Left lung (tissue), 10 donors: ENCODE measurements around the gene VTI1A. TPM values are rescaled to one million over a fixed set of nuclear protein-coding genes. Genes with fewer than 3 reads are reported as not detected.

Experiments used
- ATAC-seq: fragments of 200-7000 bp; cut with Tn5 transposase; one replicate; pipeline ENCODE4 v1.9.1; 2020; ENCODE audit warnings: moderate library complexity
- DNase-seq, 4 donors: peaks; one replicate each; pipeline ENCODE4 v3.0.0-alpha.2; 2013 to 2020
- H3K27ac ChIP-seq, 2 donors: fragments of 200-600 bp; sonication (generic) in 1 of 2; one replicate each; pipeline versions ENCODE4 v1.5.0 to v1.8.0; 2020 to 2021
- H3K27me3 ChIP-seq, 2 donors: fragments of 200-600 bp; sonication (generic) in 1 of 2; one replicate each; pipeline versions ENCODE4 v1.5.0 to v1.8.0; 2020 to 2021
- H3K36me3 ChIP-seq, 2 donors: fragments of 200-600 bp; sonication (generic) in 1 of 2; one replicate each; pipeline versions ENCODE4 v1.5.0 to v1.8.0; 2020 to 2021
- H3K4me1 ChIP-seq, 2 donors: fragments of 200-600 bp; one replicate each; pipeline ENCODE4 v1.8.0; 2021
- H3K4me3 ChIP-seq, 2 donors: fragments of 200-600 bp; sonication (generic) in 1 of 2; one replicate each; pipeline versions ENCODE4 v1.5.0 to v1.8.0; 2020 to 2021; ENCODE audit warnings: mild to moderate bottlenecking in 1 of 2
- H3K9me3 ChIP-seq, 2 donors: fragments of 200-600 bp; sonication (generic) in 1 of 2; one replicate each; pipeline versions ENCODE4 v1.5.0 to v1.8.0; 2020 to 2021
- intact Hi-C, 2 donors: fragments of 100-400 bp; cut with DNase I; formaldehyde crosslinking; loops; one replicate each; pipeline versions ENCODE4 v1.11.2 to v1.14.2; 2022
- polyA plus RNA-seq, 6 donors: library from polyadenylated mRNA; unstranded; fragments of 120-200 nt; gene quantifications; one replicate each; pipeline ENCODE4 v1.2.1, GENCODE V29; 2013; ENCODE audit not compliant: insufficient read length in 6 of 6
- total RNA-seq, 2 donors: library from RNA; stranded (reverse); fragmentation: NEBNext Ultra II Directional; extraction: Animal tissue kit (Norgen Biotek cat#: 25700); gene quantifications; one replicate each; pipeline ENCODE4 v1.2.1, GENCODE V29; 2021
- TF ChIP-seq, protein P1 (sequence below), 2 donors: fragments of 200-600 bp; sonication (generic) in 1 of 2; IDR thresholded peaks; one replicate each; pipeline versions ENCODE4 v1.5.0 to v1.8.0; 2021; ENCODE audit warnings: antibody characterized with exemption in 2 of 2
- donor health status: DM: no; HTN: yes; CAD: no.
- donor health status: DM: no; HTN: no; CAD: no.

VTI1A gene
- total and polyA plus RNA-seq, 8 donors, result 13.6 to 39.0 (median 17.7) TPM

DNA sequence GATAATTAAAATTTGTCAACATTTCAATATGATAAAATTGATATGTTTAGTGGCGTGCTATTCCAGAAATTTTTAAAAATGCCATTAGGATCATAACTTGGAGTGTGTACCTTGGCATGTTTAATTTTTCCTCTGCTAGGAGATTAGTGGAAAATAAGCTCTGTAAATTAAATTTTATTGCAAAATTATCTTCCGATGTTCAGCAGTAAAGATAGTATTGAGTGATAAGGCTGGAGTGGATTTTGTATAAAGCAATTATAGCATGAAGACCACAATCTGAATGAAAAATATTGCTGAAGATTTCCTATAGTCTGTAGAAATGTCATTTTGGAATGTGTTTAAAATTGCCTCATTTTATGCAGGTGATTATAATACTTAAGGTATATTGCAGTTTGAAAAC is 110.2 kb downstream of the VTI1A start:
- intact Hi-C loops, result no loop called here
- no peaks in the 10 kb centered on the region for H3K27me3 ChIP-seq
- ATAC-seq, result no peak

DNA sequence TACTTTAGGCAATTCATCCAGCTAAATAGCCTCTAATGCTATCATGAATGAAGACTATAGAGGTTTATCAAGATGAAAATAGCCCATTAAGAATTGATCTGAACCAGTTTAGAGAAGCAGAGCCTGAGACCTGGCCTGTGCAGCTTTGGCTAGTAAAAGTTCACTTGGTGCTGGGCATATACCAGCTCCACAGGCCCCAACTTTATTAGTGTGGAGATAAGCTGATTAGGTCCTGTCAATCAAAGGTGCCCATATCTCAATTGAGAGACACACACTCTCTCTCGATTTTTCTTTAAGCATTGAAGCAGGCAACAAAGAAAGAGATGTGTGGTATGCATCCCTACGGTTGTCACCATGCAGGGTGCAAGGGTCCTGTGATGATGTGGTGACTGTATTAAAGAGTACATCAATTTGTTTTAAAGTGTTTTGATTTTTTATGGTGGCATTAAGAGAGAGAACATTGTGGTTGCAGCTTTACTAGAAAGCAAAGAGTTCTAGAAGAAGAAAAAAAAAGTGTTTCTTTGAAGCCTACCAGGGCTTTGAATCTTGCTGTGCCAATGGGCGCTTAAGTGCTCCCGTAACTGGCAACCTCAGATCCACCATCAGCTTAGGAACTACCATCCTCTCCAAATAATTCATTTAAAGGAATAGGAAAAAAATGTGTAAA is 111.6 kb downstream of the VTI1A start:
- H3K9me3 ChIP-seq, result no peaks in the 10 kb centered on the region
- H3K4me3 ChIP-seq, result no peak overlapping the region
- ATAC-seq (no peak), DNase-seq (no peak)
- no peaks in the 10 kb centered on the region for H3K36me3 ChIP-seq
- H3K4me1 ChIP-seq, result no peaks in the 10 kb centered on the region
- no peaks in the 10 kb centered on the region for H3K27me3 ChIP-seq
- TF ChIP-seq, protein P1, sequence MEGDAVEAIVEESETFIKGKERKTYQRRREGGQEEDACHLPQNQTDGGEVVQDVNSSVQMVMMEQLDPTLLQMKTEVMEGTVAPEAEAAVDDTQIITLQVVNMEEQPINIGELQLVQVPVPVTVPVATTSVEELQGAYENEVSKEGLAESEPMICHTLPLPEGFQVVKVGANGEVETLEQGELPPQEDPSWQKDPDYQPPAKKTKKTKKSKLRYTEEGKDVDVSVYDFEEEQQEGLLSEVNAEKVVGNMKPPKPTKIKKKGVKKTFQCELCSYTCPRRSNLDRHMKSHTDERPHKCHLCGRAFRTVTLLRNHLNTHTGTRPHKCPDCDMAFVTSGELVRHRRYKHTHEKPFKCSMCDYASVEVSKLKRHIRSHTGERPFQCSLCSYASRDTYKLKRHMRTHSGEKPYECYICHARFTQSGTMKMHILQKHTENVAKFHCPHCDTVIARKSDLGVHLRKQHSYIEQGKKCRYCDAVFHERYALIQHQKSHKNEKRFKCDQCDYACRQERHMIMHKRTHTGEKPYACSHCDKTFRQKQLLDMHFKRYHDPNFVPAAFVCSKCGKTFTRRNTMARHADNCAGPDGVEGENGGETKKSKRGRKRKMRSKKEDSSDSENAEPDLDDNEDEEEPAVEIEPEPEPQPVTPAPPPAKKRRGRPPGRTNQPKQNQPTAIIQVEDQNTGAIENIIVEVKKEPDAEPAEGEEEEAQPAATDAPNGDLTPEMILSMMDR (IDR thresholded peaks at IDR 0.05), result no peak
- intact Hi-C loops, result no loop called here
- no peak overlapping the region for H3K27ac ChIP-seq

More for the DNA sequence above, 110.2 kb downstream of the VTI1A start:
- no peak overlapping the region for H3K27ac ChIP-seq
- TF ChIP-seq, protein P1 (IDR thresholded peaks at IDR 0.05), result no peak
- H3K4me3 ChIP-seq, result no peak overlapping the region
- no peaks in the 10 kb centered on the region for H3K36me3 ChIP-seq
- H3K4me1 ChIP-seq, result no peaks in the 10 kb centered on the region
- H3K9me3 ChIP-seq, result no peaks in the 10 kb centered on the region
- no peak for DNase-seq

DNA sequence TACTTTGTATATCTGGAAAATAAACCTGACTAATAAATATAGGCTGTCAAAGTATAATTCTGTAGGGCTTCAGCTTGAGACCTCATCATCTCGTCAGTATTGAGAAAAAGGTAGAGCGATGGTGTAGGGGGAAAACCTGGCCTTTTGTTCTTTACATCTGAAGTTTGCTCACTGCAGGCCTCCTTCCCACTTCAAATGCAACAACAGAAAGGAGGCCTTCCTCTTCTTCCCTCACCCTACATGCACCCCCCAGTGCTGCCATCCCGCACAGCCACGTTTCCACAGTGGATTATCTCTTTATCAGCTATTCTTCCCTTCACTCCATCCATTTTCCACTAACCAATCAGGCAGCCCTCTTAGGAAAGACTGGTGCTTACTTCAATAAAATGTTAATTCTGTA is 112.3 kb downstream of the VTI1A start:
- H3K27me3 ChIP-seq, result no peaks in the 10 kb centered on the region
- H3K36me3 ChIP-seq, result no peaks in the 10 kb centered on the region
- no peaks in the 10 kb centered on the region for H3K4me1 ChIP-seq
- no peak for DNase-seq
- ATAC-seq, result no peak
- TF ChIP-seq, protein P1 (IDR thresholded peaks at IDR 0.05), result no peak
- no peak overlapping the region for H3K4me3 ChIP-seq
- no peak overlapping the region for H3K27ac ChIP-seq
- H3K9me3 ChIP-seq, result no peaks in the 10 kb centered on the region
- intact Hi-C loops, result no loop called here

DNA sequence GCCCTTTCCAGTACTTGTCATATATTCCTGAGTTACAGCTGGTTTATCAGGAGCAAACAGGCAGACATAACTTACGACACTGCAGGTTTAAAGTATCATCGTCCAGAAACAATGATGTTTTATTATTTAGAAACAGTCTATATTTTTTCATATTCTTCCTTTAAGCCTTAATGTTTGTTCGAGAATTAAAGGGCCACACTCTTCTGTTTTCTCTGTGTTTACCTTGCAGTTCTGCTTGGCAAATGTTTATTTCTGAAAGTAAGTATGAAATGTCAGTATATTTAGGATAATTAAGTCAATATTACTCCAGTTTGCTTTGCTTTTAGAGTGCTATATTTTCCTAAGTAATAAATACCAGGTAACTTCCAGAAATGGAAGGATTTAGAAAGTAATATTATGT is 115.1 kb downstream of the VTI1A start:
- Histone ChIP-seq H3K4me3 (no peak overlapping the region), H3K27ac (no peak overlapping the region), H3K9me3 (no peaks in the 10 kb centered on the region), H3K4me1 (no peaks in the 10 kb centered on the region), H3K36me3 (no peaks in the 10 kb centered on the region), H3K27me3 (no peaks in the 10 kb centered on the region)
- no peak for ATAC-seq
- TF ChIP-seq, protein P1 (IDR thresholded peaks at IDR 0.05), result no peak
- intact Hi-C loops, result loop anchor here in 1 of 2 donors (10.0 kb wide), 1 partner anchor 823 kb away; no protein-coding TSS in a partner anchor
- DNase-seq, result no peak

DNA sequence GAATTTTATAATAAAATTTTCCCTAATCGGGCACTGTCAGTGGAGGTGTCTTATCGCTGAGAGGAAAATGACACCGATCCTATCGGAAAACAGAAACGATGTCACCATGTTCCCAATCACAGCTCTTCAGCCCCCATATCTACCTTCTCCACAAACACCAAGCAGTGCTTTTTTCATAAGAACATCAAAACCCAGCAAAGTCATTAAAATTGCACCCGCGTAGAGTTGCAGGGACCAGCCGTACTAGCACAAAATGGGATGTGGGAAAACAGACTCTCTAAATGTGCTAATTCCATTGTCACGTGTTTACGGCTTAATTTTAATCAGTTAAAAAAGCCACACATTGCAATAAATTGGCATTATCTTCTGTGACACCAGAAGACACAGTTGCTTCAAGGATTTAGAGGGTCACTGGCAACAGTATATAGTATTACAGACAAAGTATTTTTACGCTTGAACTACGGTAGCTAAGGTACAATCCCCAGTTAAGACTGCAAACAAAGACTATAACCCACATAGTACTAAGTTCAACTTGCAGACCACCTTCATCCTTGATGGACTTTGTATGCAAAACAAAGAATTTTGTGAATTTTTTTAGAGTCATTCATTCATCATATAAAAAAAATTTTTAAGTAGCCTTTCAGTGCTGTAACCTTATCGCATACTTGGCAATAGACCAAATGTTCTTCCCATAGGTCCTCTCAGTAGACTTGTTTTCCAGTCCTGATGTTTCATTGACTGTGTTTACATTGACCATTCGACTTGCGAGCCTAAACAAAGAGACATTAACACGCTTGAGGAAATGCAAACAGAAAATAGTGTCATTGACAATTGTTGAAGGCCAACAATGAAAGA is 116.0 kb downstream of the VTI1A start:
- intact Hi-C loops, result loop anchor here in 1 of 2 donors (10.0 kb wide), 1 partner anchor 822 kb away; no protein-coding TSS in a partner anchor
- Histone ChIP-seq H3K36me3 (no peaks in the 10 kb centered on the region), H3K27me3 (no peaks in the 10 kb centered on the region), H3K4me1 (no peaks in the 10 kb centered on the region), H3K27ac (no peak overlapping the region), H3K4me3 (no peak overlapping the region), H3K9me3 (no peaks in the 10 kb centered on the region)
- ATAC-seq (no peak), DNase-seq (no peak)
- TF ChIP-seq, protein P1 (IDR thresholded peaks at IDR 0.05), result no peak
